ENCODE data around the gene TARBP2. TPM values are rescaled to one million over a fixed set of nuclear protein-coding genes. Genes with fewer than 3 reads are reported as not detected.
A peak's percentile ranks its signal among the peaks of the same experiment; 100 is the strongest.

TARBP2 gene
- total and polyA plus RNA-seq, 8 donors: 22.6 to 36.5 (median 28.6) TPM; not detected in 1

- Histone ChIP-seq H3K27me3 (no peaks in the 10 kb centered on the region), H3K9me3 (no peaks in the 10 kb centered on the region), H3K4me1 (peaks cover 0 to 34% (median 26%) of the 10 kb centered on the region in 4 donors), H3K4me3 (no peak overlapping the region), H3K36me3 (peaks cover 33 to 83% (median 81%) of the 10 kb centered on the region in 4 donors), H3K27ac (peak overlapping the region in 2 of 5 donors; percentile 14 to 22)
- intact Hi-C loops (cut with DNase I; ENCODE audit: low total_unique reads): no loop called here
- TF ChIP-seq POLR2AphosphoS5 (IDR thresholded peaks at IDR 0.05): peak in 1 of 3 donors; percentile 27
- TF ChIP-seq POLR2A (IDR thresholded peaks at IDR 0.05): no peak
- no peak for DNase-seq
- 82 to 86% (median 83%) methylated on average over 9 to 10 of the region's 10 CpGs for WGBS, 5 donors
These were observed 16.2 kb upstream of the TARBP2 start for GRCh38 chr12:53484686-53485575.

GRCh38 chr12:53485955-53486735, 14.9 kb upstream of the TARBP2 start:
- no peak for TF ChIP-seq CTCF (IDR thresholded peaks at IDR 0.05)
- no peak for TF ChIP-seq POLR2A (IDR thresholded peaks at IDR 0.05)
- TF ChIP-seq POLR2AphosphoS5 (IDR thresholded peaks at IDR 0.05): no peak
- no peak for TF ChIP-seq EP300 (IDR thresholded peaks at IDR 0.05)
- Histone ChIP-seq H3K9me3 (no peaks in the 10 kb centered on the region), H3K27me3 (no peaks in the 10 kb centered on the region), H3K27ac (peak overlapping the region in 1 of 5 donors; percentile 2), H3K4me3 (no peak overlapping the region), H3K4me1 (peaks cover 0 to 23% (median 20%) of the 10 kb centered on the region in 4 donors), H3K36me3 (peaks cover 21 to 71% (median 69%) of the 10 kb centered on the region in 4 donors)
- WGBS, 5 donors: 93 to 97% (median 93%) methylated on average over 10 of the region's 10 CpGs
- no peak for DNase-seq
- intact Hi-C loops (cut with DNase I; ENCODE audit: low total_unique reads): no loop called here

- TF ChIP-seq POLR2AphosphoS5 (IDR thresholded peaks at IDR 0.05): no peak
- TF ChIP-seq CTCF (IDR thresholded peaks at IDR 0.05): no peak
- TF ChIP-seq POLR2A (IDR thresholded peaks at IDR 0.05): no peak
- no peak for TF ChIP-seq EP300 (IDR thresholded peaks at IDR 0.05)
- peak overlapping the region in 1 of 5 donors; percentile 2 for H3K27ac ChIP-seq
- 70 to 86% (median 77%) methylated on average over 16 to 17 of the region's 17 CpGs for WGBS, 5 donors
- no peak for DNase-seq
- no peaks in the 10 kb centered on the region for H3K9me3 ChIP-seq
- intact Hi-C loops (cut with DNase I; ENCODE audit: low total_unique reads): no loop called here
- no peak overlapping the region for H3K4me3 ChIP-seq
- H3K36me3 ChIP-seq: peaks cover 13 to 63% (median 61%) of the 10 kb centered on the region in 4 donors
- H3K27me3 ChIP-seq: no peaks in the 10 kb centered on the region
- peaks cover 0 to 18% (median 16%) of the 10 kb centered on the region in 4 donors for H3K4me1 ChIP-seq
These were observed 14.2 kb upstream of the TARBP2 start for GRCh38 chr12:53486736-53487487.

GRCh38 chr12:53489242-53489864, 11.7 kb upstream of the TARBP2 start:
- Histone ChIP-seq H3K9me3 (no peaks in the 10 kb centered on the region), H3K27me3 (no peaks in the 10 kb centered on the region), H3K4me1 (peaks cover 14 to 27% (median 20%) of the 10 kb centered on the region in 4 donors), H3K27ac (no peak overlapping the region), H3K36me3 (peaks cover 9 to 39% (median 37%) of the 10 kb centered on the region in 4 donors), H3K4me3 (no peak overlapping the region)
- intact Hi-C loops (cut with DNase I; ENCODE audit: low total_unique reads): no loop called here
- no peak for DNase-seq
- TF ChIP-seq CTCF (IDR thresholded peaks at IDR 0.05): no peak
- no peak for TF ChIP-seq EP300 (IDR thresholded peaks at IDR 0.05)
- TF ChIP-seq POLR2AphosphoS5 (IDR thresholded peaks at IDR 0.05): no peak
- TF ChIP-seq POLR2A (IDR thresholded peaks at IDR 0.05): no peak
- 85 to 95% (median 87%) methylated on average over 5 of the region's 5 CpGs for WGBS, 5 donors
